Islet precursor cell (in vitro differentiated cells): ENCODE data around the gene CHCHD3.

Source experiments
- DNase-seq: peaks from one replicate; pipeline ENCODE4 v3.0.0-alpha.2; 2018

Gene CHCHD3

GRCh38 chr7:133081599-133082389 lies at the start of gene CHCHD3:
TSS of gene CHCHD3 (minus strand) at chr7:133082090. CDS start at chr7:133081937, 153 bp downstream.
- peak; percentile 99 for DNase-seq

GRCh38 chr7:133130166-133130565 lies 48.3 kb upstream of the CHCHD3 start:
- no peak for DNase-seq

- DNase-seq: peak; percentile 55
Observed at GRCh38 chr7:133126422-133126821, 44.5 kb upstream of the CHCHD3 start.

DNA sequence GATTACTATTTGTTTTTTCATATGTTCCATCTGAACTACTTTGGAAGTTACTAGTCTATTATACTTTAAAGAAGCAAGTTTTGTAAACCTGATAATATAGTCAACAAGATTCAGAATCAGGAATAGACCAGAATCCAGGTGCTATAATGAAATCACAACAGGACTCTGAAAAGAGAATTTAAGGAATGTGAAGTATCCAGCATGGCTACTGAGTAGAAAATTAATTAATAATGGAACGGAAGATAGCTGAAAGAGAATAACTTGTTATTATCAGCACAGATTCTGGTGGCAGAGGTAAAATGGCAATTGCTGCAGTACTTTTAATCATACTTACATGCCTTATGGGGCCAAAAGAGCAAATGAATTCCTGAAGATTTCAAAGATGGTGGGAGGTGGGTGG lies 43.1 kb upstream of the CHCHD3 start:
- DNase-seq: no peak

DNA sequence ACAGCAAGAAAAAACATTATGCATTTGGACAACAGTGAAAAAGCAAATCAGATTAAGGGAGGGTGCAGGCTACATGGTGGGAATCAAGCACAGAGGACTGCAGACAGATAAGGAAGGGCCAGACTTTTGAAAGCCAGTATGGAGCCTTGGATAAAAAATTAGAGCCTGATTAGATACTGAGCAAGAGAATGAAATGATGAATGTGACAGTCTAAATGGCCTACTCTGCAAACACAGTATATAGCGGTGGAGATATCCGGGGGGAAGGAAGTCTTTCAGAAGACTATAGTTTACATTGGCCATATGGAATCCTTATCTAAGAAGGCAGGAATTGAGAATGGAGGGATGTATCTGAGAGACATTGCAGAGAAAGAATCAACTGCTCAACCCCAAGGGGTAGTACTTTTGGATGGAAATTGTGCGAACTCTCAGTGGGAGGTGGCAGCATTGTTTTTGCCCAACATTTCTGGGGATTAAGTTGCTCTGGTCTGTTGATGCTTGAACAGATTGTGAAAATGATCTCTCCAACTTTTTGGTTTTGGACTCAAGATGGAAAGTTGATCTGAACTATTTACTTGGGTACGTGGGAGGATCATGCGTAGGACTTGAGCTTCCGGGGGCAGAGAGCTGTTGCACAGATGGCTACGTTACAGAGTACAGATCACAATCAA lies 39.4 kb upstream of the CHCHD3 start:
- DNase-seq: no peak

DNA sequence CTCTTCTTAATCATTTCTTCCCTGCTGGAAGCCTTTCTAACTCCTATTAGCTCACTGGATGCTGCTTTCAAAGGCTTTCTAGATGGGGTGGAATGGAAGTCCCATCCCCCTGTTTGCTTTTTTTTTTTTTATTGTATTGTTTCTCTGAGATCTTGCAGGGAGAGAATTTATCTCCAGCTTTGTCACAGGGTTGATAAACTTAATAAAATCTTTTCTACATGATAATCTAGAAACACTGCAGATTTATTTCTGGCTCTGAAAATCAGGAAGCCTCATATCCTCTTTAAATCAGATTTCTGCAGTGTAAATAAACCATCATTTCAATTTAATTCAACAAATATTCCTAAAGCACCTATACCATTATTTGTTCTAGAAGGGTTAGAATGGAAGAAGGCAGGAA lies 37.2 kb upstream of the CHCHD3 start:
- no peak for DNase-seq

GRCh38 chr7:133118261-133118660 lies 36.4 kb upstream of the CHCHD3 start:
- no peak for DNase-seq

- DNase-seq: no peak
Observed at GRCh38 chr7:133117452-133117851, 35.6 kb upstream of the CHCHD3 start.

DNA sequence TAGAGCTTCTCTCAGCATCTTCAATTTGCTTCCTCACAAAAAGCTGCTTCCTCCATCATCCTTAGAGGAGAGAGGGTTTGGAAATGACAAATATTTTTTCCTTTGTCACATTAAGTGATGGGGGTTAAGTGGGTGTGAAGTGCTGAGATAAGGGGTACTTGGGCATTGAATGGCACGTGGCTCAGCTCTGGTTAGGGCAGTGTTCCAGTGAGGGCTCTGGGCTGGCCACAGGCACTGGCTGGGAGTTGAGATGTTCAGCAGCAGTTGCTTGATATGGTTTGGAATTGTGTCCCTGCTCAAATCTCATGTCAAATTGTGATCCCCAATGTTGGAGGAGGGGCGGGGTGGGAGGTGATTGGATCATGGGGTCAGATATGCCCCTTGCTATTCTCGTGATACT lies 33.7 kb upstream of the CHCHD3 start:
- no peak for DNase-seq

DNA sequence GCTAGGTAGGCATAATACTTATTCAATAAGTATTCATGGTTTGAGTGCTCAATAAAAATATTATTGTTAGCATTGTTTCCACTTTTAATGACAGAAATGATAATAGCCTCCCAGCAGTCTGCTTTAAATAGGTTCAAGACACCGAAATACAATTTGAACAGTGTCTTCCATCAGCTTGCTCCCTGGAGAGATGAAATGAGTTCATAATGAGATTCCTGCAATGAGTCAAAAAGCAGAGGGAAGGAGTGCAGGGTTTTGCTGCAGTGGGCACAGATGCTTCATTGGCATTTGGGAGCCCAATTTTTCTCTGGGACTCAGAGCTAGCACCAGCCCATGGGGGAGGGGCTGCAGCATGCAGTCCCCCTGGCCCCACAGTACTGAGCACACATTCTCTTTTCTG lies 32.6 kb upstream of the CHCHD3 start:
- DNase-seq: no peak

DNA sequence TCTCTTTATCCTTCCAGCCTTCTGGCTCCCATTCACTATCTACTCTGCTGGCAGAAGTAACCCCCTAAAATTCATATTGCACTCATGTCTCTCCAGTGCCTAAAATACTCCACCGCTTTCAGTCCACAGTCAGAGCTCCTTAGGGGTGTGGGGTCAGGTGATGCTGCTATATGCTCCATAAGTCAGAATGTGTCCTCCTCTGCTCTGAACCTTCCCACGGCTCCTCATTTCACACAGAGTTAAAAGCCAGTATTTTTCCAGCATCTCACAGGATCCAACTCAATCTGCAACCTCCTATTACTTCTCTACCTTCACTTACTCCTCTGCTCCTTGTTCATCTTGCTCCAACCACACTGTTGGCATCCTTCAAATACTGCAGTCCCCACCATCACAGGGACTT lies 31.1 kb upstream of the CHCHD3 start:
- no peak for DNase-seq

DNA sequence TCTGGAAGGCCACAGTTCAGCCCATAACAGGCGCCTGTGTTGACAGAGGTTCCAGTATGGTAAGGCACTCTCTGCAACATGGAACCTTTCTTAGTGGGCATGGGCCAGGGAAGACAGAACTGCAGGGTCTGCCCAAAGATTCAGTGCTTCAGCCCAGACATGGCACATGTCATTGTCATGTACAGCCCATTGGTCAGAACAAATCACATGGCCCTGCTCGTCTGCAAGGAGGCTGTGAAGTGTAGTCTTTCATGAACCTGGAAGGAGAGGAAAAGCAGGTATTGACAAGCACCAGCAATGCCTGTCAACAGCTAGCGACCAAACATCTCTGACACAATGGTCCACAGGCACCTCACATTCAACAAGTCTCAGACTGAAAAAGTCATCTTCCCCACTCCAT lies 30.4 kb upstream of the CHCHD3 start:
- no peak for DNase-seq

- DNase-seq: no peak
Observed at GRCh38 chr7:133110312-133110711, 28.4 kb upstream of the CHCHD3 start.

- no peak for DNase-seq
Observed at GRCh38 chr7:133109816-133110215, 27.9 kb upstream of the CHCHD3 start.

DNA sequence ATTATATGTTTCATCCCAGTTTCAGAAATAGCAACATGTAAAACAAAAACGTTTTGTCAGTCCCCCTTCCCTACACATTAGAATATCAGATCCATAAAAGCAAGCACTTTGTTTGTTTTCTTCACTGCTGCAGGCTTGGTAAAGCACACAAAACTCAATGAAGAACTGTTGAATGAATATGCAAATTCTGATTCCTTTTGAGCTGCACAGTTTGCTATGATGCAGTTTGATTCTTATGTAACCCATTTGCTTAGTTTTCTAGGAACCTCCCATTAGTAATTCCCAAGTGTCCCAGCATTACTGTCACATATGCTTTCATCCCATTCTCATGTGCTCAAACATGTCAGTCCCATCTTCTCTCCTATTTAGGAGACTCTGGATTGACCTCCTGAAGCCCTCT lies 26.1 kb upstream of the CHCHD3 start:
- no peak for DNase-seq

DNA sequence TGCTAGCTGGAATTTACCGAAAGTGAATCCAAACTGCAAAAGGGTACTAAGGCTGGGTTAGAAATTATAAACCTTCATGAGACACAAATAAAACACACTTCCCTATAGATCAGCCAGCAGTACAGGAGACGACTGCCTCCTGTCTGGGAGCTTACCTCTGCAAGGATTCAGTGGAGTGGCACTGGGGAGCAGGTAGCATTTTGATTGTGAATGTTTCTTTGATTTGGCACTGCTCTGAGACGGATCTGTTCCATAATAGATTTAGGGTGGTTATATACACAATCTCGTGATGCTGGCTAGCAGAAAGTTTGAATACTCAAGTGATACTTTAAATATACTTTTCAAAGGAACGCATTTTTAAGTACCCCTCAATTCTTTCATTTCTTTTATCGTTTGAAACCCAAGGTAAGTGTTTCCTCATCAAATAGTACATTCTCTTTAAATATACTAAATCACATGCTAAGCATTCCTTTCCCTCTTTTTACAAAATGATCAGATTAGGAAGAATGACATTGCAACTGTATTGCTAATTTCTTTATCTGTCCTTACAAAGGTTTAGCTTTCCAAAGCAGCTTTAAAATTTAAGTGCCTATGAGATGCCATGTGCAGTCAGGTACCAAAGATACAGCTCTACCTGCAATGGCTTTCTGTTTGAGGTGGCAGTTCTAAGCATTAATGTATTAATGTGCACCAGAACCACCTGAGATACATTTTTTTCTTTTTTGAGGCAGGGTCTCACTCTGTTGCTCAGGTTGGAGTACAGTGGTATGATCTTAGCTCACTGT lies 20.6 kb upstream of the CHCHD3 start:
- DNase-seq: no peak

- no peak for DNase-seq
Observed at GRCh38 chr7:133099633-133100286, 17.9 kb upstream of the CHCHD3 start.

- peak; percentile 85 for DNase-seq
Observed at GRCh38 chr7:133095119-133095671, 13.3 kb upstream of the CHCHD3 start.

DNA sequence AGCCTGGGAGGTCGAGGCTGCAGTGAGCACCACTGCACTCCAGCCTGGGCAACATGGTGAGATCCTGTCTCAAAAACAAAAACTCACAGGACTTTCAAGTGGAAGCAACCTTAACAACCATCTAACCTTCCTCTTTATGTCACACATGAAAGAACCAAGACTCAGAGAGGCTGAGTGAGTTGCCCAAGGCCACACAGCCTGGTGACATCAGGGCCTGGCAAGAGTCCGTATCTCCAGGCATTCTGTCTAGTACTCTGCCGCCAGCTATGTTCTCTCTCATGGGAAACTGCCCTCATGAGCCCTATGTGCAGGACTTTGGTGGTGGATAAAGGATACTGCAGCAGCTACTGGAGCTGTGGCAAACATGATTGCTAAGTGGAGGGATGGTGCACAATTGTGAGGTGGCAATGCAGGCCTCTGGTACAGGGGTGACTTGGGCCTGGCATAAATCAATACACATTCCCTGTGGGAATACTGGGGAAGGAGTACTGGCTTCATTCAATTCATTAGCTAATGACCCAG lies 10.1 kb upstream of the CHCHD3 start:
- no peak for DNase-seq

- DNase-seq: no peak
Observed at GRCh38 chr7:133082390-133082766, 488 bp upstream of the CHCHD3 start.

GRCh38 chr7:133081119-133081598 lies 731 bp downstream of the CHCHD3 start:
- DNase-seq: peak; percentile 64

DNA sequence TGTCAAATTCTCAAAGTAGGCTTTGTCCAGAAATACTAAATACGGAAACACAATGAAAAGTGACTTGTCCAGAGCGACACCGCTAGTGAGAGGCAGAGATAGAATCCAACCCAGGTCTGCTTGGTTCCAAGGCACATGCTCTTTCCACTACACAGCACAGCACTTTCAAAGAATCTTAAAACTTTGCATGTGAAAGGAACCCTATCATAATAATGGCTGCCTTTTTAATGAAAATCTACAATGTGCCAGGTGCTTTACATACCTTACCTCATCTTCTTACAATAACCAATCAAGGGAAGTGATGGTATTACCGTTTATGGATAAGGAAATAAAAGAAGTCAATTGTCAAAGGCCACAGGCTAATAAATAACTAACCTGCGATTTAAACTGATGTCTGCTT lies 2.6 kb downstream of the CHCHD3 start:
- no peak for DNase-seq

DNA sequence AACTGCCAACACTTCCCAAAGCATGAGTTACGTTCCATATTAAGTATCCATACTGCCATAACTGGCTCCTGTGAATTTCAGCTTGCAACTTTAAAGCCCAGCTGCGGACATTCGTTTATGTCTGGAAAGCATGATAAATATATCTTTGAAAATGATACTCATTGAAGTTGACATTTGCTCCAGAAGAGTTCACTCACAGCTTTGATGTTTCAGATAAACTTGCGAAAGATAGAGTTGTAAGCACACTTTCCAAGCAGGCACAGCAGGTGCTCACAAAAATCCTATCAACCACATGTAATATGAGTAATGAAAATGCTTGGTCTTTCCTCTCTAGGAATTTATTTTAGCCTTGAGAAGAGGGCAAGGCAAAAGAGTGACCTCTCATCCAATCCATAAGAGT lies 4.5 kb downstream of the CHCHD3 start:
- DNase-seq: no peak
